K562 (cell line): Measurements from ENCODE around the gene POLN. TPM values are rescaled to one million over a fixed set of nuclear protein-coding genes. Genes with fewer than 3 reads are reported as not detected.

ENCODE experiments used
- ATF7 ChIP-seq: fragments of 450-650 bp; IDR thresholded peaks from 2 replicates; pipeline ENCODE4 v1.7.1; 2014; ENCODE audit warnings: mild to moderate bottlenecking, moderate library complexity
- CBFA2T2 ChIP-seq: fragments of 450-650 bp; conservative IDR thresholded peaks from 2 replicates; pipeline ENCODE4 v1.6.1; 2017; ENCODE audit warnings: mild to moderate bottlenecking
- CTCF ChIP-seq, 3 experiments: IDR thresholded peaks in 2 of 3; conservative IDR thresholded peaks in 1 of 3; 2 replicates each; pipeline ENCODE4 v1.5.1; 2011 to 2012; ENCODE audit warnings: low read length in 3 of 3, mild to moderate bottlenecking in 3 of 3, control low read depth in 2 of 3, improper control_type of control experiment in 1 of 3, inconsistent platforms in 1 of 3, low read depth in 1 of 3, mixed read lengths in 1 of 3, moderate library complexity in 1 of 3; ENCODE audit not compliant: insufficient read depth in 2 of 3
- E2F6 ChIP-seq, 2 experiments: IDR thresholded peaks; 2 replicates each; pipeline ENCODE4 v1.6.1; 2011; ENCODE audit warnings: borderline replicate concordance in 1 of 2, control low read depth in 1 of 2, low read depth in 1 of 2, low read length in 1 of 2, mild to moderate bottlenecking in 1 of 2, mixed read lengths in 1 of 2, moderate library complexity in 1 of 2; ENCODE audit not compliant: insufficient read depth in 1 of 2, insufficient read length in 1 of 2, poor library complexity in 1 of 2, severe bottlenecking in 1 of 2; ENCODE audit errors: extremely low read depth in 1 of 2
- E4F1 ChIP-seq: fragments of 250-450 bp; sonication (Bioruptor Pico); IDR thresholded peaks from 2 replicates; pipeline ENCODE4 v1.5.0; 2021; ENCODE audit warnings: mild to moderate bottlenecking, borderline replicate concordance
- HMG20B ChIP-seq: fragments of 250-450 bp; sonication (Bioruptor Pico); IDR thresholded peaks from 2 replicates; pipeline ENCODE4 v1.5.0; 2021; ENCODE audit warnings: mild to moderate bottlenecking
- HMGN3 ChIP-seq: IDR thresholded peaks from 2 replicates; pipeline ENCODE4 v1.6.1; 2011; ENCODE audit warnings: borderline replicate concordance, low read depth, mild to moderate bottlenecking, mixed read lengths, low read length; ENCODE audit not compliant: insufficient read length; ENCODE audit errors: extremely low read depth
- KHSRP ChIP-seq: fragments of 450-650 bp; IDR thresholded peaks from 2 replicates; pipeline ENCODE4 v1.6.1; 2017
- SIN3B ChIP-seq: fragments of 450-650 bp; IDR thresholded peaks from 2 replicates; pipeline ENCODE4 v1.6.1; 2017; ENCODE audit warnings: low read depth, mild to moderate bottlenecking, moderate library complexity
- SMARCA5 ChIP-seq: fragments of 450-650 bp; IDR thresholded peaks from 2 replicates; pipeline ENCODE4 v1.6.1; 2016
- SRF ChIP-seq, 2 experiments: fragments of 250-450, 450-650 bp in 1 of 2; sonication (Bioruptor Pico) in 1 of 2; sonication (generic) in 1 of 2; formaldehyde crosslinking; IDR thresholded peaks; 2 replicates each; pipeline versions ENCODE4 v1.5.0 to v1.5.1; 2020 to 2022; ENCODE audit warnings: mild to moderate bottlenecking in 1 of 2, missing genetic modification reagents in 1 of 2
- polyA plus RNA-seq, 8 experiments: library from polyadenylated mRNA; depleted of rRNA in 4 of 8; stranded (reverse) in 5 of 8; unstranded in 3 of 8; fragments of >200 nt; fragmentation: Nextera tagmentation in 2 of 8; fragmentation: Illumina TruSeq in 1 of 8; extraction: Ambion mirVana in 2 of 8; extraction: Trizol in 1 of 8; gene quantifications; 2 replicates each; pipeline versions ENCODE4 v1.2.1 to v1.2.3, GENCODE V29; 2011 to 2014; ENCODE audit warnings: inconsistent platforms in 1 of 8, missing spikeins in 1 of 8
- total RNA-seq, 7 experiments: library from RNA; depleted of rRNA in 6 of 7; stranded (reverse); fragments of >200 nt in 6 of 7; fragmentation: Illumina TruSeq in 2 of 7; extraction: Trizol in 2 of 7; gene quantifications; 2 replicates each; pipeline versions ENCODE4 v1.2.1 to v1.2.3, GENCODE V29; 2011 to 2021; ENCODE audit warnings: low replicate concordance in 1 of 7
- TF ChIP-seq, protein P1 (sequence below): fragments of 250-450 bp; sonication (Bioruptor Pico); IDR thresholded peaks from 2 replicates; pipeline ENCODE4 v1.4.0; 2020; ENCODE audit warnings: mild to moderate bottlenecking, moderate library complexity, borderline replicate concordance
- TF ChIP-seq, protein P2 (sequence below): fragments of 450-650 bp; IDR thresholded peaks from 2 replicates; pipeline ENCODE4 v1.7.0; 2016; ENCODE audit warnings: borderline replicate concordance
- TF ChIP-seq, protein P3 (sequence below): fragments of 450-650 bp; conservative IDR thresholded peaks from 2 replicates; pipeline ENCODE4 v1.6.1; 2016; ENCODE audit warnings: missing genetic modification characterization, low read depth, mild to moderate bottlenecking, missing compliant biosample characterization, moderate library complexity

The POLN gene
- total and polyA plus RNA-seq, 9 of the 15 experiments (the other 6 are each of a cell fraction or from before 2014, with no cell fraction given): 0.08 to 0.91 (median 0.32) TPM

DNA sequence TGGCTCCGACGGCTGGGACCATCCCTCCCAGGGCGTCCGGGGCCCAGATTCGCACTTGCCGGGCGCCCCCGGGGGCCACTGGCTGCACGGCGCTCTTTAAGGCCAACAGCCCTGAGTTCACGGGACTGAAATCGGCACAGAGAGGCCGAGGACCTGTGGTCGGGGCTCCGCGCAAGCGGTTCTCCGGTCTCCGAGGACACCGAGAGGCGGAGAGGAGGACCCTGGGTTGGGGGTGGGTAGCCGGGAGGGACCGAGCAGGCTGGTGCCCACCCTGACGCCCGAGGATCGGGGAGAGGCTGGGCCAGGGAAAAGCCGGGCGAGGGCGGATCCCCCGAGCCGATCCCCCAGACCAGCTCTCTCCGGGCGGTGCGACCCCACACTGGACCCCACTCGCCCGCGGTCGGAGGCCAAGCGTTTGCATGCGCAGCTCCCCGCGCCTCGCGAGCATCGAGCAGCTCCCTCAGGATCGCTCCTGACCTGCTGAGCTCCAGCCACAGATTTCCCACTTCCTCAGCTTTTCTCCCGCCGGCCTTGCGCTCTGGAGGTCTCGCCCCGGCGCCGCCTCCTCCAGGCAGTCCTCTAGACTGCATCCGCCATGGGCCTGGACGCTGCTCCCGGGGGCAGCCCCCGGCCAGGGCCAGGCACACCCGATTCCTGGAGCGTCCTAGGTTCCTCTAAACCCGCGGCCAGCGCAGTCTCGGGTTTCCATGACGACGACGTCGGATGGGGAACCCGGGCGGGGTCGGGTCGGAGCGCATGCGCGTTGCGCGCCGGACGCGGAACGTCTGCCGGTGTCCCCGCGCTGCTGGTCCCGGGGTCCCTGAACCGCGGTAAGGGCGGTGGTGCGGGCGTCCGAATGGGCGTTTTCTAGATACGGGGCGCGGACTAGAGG, 200.4 kb downstream of the POLN start (continued):
- TF ChIP-seq E2F6 (IDR thresholded peaks at IDR 0.05; ENCODE audit: borderline replicate concordance in 1 of 2, extremely low read depth in 1 of 2, insufficient read depth in 1 of 2, insufficient read length in 1 of 2, low read depth in 1 of 2, low read length in 1 of 2, poor library complexity in 1 of 2, severe bottlenecking in 1 of 2) (no peak), SIN3B (no peak), SRF (CRISPR knock-in tag; IDR thresholded peaks at IDR 0.05) (no peak), HMG20B (no peak), ATF7 (0 out of 2 replicates have a peak, but pooled peaks have one; percentile 19), E4F1 (CRISPR knock-in tag) (no peak), HMGN3 (peak; percentile 43), CBFA2T2 (no peak), SMARCA5 (peak; percentile 78; the same call in 1 of the 2 replicates), KHSRP (no peak), CTCF (IDR thresholded peaks at IDR 0.05 in 2 of 3, conservative IDR thresholded peaks at IDR 0.05 in 1 of 3; ENCODE audit: insufficient read depth in 2 of 3, low read depth in 1 of 3, low read length in 3 of 3) (no peak)
- TF ChIP-seq, protein P1, sequence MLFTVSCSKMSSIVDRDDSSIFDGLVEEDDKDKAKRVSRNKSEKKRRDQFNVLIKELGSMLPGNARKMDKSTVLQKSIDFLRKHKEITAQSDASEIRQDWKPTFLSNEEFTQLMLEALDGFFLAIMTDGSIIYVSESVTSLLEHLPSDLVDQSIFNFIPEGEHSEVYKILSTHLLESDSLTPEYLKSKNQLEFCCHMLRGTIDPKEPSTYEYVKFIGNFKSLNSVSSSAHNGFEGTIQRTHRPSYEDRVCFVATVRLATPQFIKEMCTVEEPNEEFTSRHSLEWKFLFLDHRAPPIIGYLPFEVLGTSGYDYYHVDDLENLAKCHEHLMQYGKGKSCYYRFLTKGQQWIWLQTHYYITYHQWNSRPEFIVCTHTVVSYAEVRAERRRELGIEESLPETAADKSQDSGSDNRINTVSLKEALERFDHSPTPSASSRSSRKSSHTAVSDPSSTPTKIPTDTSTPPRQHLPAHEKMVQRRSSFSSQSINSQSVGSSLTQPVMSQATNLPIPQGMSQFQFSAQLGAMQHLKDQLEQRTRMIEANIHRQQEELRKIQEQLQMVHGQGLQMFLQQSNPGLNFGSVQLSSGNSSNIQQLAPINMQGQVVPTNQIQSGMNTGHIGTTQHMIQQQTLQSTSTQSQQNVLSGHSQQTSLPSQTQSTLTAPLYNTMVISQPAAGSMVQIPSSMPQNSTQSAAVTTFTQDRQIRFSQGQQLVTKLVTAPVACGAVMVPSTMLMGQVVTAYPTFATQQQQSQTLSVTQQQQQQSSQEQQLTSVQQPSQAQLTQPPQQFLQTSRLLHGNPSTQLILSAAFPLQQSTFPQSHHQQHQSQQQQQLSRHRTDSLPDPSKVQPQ (CRISPR knock-in tag): no peak
- TF ChIP-seq, protein P2, sequence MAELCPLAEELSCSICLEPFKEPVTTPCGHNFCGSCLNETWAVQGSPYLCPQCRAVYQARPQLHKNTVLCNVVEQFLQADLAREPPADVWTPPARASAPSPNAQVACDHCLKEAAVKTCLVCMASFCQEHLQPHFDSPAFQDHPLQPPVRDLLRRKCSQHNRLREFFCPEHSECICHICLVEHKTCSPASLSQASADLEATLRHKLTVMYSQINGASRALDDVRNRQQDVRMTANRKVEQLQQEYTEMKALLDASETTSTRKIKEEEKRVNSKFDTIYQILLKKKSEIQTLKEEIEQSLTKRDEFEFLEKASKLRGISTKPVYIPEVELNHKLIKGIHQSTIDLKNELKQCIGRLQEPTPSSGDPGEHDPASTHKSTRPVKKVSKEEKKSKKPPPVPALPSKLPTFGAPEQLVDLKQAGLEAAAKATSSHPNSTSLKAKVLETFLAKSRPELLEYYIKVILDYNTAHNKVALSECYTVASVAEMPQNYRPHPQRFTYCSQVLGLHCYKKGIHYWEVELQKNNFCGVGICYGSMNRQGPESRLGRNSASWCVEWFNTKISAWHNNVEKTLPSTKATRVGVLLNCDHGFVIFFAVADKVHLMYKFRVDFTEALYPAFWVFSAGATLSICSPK: no peak
- TF ChIP-seq, protein P3, sequence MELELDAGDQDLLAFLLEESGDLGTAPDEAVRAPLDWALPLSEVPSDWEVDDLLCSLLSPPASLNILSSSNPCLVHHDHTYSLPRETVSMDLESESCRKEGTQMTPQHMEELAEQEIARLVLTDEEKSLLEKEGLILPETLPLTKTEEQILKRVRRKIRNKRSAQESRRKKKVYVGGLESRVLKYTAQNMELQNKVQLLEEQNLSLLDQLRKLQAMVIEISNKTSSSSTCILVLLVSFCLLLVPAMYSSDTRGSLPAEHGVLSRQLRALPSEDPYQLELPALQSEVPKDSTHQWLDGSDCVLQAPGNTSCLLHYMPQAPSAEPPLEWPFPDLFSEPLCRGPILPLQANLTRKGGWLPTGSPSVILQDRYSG (tag): no peak
